IMR-90 (cell line): ENCODE data around the gene RAD18.

Experiments
- POLR2A ChIP-seq: IDR thresholded peaks from 2 replicates; pipeline ENCODE4 v1.6.1; 2012; ENCODE audit warnings: mild to moderate bottlenecking, low read depth, low read length
- RAD21 ChIP-seq: IDR thresholded peaks from 2 replicates; pipeline ENCODE4 v1.6.1; 2012; ENCODE audit warnings: low read length, improper control_type of control experiment
- USF2 ChIP-seq: fragments of 150-350 bp; IDR thresholded peaks from 2 replicates; pipeline ENCODE4 v1.6.1; 2017; ENCODE audit warnings: mild to moderate bottlenecking, antibody characterized with exemption, low read length, low read depth
- TF ChIP-seq, protein P1 (sequence below): conservative IDR thresholded peaks from 2 replicates; pipeline ENCODE4 v1.5.1; 2012; ENCODE audit warnings: mild to moderate bottlenecking, low read depth, low read length, improper control_type of control experiment

DNA sequence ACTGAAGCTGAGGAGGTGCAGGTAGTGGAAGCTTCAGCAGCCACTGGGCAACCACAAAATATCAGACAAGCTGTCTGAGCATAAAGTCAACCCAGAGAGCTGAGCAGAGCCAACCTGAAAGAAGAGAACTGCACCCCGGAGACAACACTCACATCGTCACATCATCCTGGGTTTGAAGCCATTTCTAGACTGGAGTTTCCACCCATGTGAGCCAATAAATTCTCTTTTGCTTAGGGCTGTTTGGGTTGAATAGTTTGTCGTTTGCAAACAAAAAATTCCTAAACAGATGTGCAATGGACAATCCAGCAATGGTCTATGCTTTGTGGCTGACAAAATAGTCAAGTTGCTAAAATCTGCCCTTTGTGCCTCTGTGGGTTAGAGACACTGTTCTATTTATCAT lies 15.3 kb upstream of the RAD18 start:
- TF ChIP-seq, protein P1, sequence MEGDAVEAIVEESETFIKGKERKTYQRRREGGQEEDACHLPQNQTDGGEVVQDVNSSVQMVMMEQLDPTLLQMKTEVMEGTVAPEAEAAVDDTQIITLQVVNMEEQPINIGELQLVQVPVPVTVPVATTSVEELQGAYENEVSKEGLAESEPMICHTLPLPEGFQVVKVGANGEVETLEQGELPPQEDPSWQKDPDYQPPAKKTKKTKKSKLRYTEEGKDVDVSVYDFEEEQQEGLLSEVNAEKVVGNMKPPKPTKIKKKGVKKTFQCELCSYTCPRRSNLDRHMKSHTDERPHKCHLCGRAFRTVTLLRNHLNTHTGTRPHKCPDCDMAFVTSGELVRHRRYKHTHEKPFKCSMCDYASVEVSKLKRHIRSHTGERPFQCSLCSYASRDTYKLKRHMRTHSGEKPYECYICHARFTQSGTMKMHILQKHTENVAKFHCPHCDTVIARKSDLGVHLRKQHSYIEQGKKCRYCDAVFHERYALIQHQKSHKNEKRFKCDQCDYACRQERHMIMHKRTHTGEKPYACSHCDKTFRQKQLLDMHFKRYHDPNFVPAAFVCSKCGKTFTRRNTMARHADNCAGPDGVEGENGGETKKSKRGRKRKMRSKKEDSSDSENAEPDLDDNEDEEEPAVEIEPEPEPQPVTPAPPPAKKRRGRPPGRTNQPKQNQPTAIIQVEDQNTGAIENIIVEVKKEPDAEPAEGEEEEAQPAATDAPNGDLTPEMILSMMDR, result no peak
- TF ChIP-seq USF2 (no peak), RAD21 (no peak), POLR2A (no peak)
